ENCODE measurements around the gene VWA8.
"Not testable (repeated sequence)": the region's sequence is repeated elsewhere in the genome, so short reads cannot be mapped to it uniquely, and the experiment has no call there.

Gene VWA8

DNA sequence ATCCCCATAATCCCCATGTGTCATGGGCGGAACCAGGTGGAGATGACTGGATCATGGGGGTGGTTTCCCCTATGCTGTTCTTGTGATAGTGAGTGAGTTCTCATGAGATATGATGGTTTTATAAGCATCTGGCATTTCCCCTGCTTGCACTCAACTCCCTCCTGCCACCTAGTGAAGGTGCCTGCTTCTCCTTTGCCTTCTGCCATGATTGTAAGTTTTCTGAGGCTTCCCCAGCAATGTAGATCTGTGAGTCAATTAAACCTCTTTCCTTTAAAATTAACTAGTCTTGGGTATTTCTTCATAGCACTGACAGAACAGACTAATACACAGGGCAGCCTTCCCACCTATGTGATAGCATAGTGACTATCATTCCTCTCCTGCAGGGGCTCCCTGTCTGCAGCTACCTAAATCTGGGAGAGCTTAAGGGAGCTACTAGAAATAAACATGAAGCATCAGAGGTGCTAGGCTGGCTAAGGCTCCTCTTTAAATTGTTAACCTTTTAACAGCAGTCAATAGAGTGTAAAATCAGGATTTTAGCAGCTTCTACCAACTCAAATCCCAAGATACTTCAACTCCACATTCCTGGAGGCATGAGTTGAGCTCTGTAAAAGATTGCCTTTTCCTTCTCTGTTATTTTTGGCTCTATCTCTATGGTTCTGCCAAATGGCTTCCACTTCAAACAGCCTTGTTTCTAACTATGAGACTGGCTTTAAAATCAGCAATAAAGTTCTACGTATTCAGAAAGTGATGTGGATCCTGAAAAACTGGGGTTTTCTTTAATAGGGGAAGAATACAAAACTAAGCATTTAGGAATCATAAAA is 112.3 kb downstream of the VWA8 start:
- DNase-seq: no peak

DNA sequence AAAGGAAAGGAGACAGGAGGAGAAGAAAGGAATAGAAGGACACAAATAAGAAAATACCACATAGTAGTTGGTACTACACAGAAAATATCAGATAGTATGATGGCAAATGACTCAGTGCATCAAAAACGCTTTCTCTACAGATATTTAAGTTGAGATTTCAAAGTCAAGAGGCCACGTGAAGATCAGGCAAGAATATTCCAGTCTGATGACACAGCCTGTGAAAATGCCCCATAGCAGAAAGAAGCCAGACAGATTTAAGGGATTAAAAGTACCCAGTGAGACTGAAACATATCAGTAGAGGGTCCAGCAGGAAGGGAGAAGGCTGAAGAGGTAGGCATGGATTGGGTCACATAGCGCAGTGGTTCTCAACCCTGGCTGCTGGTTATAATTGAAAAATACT is 113.7 kb downstream of the VWA8 start:
- DNase-seq: no peak

DNA sequence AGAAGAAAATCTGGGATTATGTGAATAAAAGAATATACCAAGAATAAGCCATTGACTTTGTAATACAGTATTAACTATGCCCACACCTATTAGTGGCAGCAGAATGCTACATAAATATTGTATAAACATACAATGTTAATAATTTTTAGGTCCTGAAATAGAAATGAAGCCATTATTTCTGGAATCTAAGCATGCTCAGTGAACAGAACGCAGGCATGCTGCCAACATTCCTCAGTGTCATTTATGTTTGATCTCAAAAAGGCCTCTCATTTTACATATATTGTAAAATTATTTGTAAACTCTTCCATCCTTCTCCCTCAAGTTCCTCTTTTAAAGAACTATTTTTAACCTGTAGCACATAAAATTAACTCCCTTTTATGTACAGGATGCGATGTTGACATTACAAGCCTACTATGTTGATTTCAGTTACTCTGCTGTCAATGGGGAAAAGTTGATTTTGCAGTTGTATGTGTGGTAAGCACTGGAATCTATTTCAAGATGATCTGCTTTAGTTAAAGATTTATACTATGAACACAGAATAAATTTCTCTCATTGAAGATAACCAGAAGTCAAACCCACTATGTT is 118.8 kb downstream of the VWA8 start:
- DNase-seq: no peak

DNA sequence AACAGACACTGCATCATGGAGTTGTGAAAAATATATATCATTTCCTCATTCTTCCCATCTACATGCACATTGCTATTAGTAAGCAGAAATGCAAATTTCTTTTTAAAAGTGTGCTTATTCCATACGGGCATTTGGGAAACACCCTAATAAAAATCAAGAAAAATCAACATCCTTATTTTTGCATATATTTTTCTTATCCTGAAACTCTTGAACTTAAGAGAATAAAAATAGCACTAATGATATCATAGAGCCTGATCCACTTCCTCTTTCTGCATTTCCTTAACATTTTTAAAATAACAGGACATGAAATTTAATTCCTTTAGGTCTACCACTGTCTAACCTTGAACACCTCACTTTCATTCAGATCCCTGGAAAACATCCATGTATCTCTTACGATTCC is 123.3 kb downstream of the VWA8 start:
- no peak for DNase-seq

DNA sequence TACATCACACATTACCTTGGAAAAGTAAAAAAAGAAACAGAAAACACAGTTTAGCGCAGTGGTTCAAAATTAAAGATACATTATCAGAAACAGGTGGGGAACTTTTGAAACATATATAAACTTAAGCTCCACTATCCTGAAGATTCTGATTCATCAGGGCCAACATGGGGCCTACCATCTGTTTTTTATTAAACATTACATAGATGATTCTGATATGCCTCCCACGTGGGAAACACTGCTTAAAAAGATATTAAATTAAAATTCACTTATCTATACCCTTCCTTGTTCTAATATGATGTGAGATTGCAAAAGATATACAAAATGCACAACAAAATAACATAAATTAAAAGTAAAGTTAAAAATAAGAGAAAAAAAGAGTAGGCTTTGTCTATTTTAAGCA is 125.0 kb downstream of the VWA8 start:
- DNase-seq: no peak

DNA sequence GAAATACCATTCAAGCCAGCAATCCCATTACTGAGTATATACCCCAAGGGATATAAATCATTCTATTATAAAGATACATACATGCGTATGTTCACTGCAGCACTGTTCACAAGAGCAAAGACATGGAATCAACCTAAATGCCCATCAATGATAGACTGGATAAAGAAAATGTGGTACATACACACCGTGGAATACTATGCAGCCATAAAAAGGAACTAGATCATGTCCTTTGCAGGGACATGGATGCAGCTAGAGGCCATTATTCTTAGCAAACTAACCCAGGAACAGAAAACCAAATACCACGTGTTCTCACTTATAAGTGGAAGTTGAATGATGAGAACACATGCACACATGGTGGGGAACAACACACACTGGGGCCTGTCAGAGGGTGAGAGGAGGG is 126.2 kb downstream of the VWA8 start:
- DNase-seq: not testable (repeated sequence)

DNA sequence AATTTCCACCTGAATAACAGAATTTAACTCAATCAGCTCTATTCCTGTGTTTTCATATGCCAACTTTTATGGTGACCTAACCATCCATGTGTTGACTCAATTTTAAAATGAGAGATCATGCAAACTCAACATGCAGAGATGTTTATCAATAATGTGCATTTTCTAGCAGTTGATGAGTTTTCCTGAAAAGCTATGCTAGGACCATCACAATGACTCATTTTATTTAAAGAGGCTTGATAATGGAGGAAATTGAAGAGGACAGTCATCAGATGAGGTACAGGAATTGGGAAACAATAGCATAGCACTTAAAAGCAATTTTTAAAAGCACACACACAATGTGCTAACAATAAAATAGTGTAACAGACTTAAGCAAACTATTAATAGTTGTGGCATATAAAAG is 127.1 kb downstream of the VWA8 start:
- no peak for DNase-seq

DNA sequence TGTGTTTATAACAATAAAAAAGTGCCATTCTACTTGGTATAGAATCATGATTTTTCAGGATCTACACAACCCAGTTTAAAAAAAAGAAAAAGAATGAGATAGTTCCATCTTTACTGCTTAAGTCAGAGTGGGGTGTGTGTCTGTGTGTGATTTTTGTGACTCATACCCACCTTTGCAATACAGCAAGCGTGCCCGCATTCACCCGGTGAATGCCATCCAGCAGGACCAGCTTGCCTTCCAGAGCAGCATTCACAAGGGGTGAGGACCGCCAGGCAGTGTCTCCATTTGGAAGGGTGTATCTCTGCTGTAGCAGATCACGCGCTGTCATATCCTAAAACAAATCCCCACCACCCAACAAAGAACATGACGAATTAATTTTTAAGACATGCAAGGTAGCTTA is 127.7 kb downstream of the VWA8 start:
- no peak for DNase-seq

DNA sequence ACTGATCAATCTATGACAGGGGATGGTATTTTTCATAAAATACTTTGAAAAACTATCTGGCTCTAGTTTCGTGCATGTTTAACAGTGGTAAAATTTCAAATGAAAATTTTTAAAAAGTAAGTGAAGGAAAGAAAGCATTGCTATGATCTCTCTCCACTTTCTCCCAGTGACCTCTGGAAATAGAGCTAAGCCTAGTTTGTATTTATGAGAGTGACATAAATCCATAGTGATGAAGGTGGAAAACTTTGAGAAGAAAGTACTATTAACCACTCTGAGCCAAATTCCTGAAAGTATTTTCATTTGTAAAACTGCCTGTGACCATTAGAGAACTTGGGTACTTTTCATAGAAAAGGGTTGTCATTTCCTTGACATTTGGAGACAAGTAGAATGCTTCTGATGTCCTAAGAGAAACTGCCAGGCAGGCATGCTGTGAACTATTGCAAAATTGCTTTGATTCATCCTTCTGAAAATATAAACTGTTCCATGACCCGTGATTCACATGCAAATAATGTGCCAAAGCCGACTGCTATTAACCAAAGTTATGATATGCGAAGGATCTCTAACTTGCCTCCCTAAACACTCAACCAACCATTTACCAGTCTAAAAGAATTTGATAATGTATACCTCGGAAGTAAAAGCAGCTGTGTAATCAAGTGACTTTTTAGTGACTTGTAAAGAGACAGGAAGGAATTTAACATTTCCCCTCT is 133.2 kb downstream of the VWA8 start:
- no peak for DNase-seq

DNA sequence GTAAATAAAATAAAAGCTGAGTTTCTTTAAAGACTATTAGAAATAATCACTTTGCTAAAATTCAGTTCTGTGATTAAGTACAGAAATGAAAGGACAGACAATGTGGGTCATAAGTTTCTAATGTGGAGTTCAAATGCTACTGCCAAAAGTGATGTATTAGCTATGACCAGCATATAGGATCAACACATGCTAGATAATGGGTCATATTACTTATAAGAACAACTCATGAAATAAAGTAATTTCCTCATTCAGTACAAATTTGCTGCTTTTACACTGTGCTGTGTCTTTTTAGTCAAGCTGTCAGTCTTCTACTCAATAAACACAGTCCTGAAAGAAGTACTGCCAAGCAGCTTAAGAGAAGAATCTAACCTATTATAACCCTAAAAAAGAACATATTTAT is 135.2 kb downstream of the VWA8 start:
- DNase-seq: no peak

DNA sequence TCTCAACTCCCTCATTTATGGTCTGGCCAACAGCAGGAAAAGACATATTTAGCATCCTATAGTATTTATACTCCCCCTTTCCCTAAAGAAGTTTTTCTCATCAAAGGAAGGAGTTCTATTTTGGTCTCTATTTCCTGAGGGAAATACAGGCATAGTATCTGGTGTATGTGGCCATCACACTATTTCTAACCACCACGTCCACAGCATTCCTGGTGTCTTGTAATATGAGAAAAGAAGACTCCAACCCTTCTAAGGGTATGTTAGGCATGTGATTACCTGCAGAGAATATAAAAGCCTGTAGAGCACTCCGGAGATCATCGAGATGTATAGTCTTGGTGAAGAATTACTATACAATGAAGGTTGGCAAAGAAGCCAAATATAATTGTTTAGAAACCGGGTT is 137.4 kb downstream of the VWA8 start:
- DNase-seq: no peak

DNA sequence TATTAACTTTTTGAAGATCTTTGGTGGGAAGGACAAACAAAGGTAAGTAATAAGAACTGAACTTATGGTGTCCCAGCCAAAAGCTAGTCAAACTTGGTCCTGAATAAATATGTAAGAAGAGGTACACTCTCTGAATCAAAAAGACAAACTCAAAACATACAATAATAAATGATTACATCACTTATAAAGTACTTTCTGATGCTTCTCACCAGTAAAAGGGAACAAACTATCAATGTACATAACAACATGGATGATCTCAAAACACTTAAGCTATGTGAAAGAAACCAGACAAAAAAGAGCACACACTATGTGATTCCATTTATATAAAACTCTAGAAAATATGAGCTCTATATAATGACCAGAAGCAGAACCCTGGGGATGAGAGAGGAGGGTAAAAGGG is 138.3 kb downstream of the VWA8 start:
- DNase-seq: no peak

DNA sequence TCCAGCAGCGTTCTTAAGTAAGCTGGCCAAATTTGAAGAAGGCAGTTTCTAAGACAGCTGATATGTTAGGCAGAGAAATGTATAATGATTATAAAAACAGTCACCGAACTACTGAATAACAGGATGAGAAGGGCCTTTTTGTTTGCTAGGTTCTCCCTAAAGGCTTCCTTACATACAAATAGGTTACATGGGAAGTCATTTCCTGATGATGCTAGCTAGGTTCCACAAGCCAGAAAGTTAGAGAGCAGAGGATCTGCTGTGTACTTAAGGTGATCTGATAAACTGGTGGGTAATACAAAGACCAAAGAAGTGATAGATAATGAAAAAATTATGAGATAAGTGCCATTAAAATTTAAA is 139.7 kb downstream of the VWA8 start:
- DNase-seq: no peak

DNA sequence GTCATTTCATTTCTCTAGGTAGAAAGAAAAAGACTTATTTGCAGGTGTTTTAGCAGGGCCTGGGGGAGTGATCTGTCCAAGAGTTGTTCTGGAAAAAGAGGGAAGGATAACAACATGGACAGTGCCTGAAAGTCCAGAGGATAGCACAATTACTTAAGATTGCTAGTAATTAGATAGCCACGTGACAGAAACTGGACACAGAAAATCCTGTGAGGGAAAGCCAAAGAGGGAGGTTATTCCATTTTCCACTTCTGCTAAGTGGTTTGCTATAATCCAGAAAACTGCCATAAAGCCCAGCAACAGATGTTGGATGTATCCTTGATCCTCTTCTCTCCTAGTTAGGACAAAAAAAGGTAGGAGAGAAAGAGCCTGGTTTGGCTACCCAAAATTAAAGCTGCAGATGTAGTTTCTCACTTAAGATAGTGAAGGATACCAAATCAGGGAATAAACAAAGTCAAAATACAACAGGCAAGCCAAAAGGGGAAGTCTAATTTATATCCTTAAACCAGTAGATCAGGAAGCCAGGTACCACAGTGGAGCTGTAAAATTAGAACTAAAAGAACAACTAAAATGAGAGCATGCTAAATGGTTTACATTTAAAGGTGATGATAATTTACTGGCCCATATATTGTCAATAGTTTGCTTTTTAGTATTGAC is 140.2 kb downstream of the VWA8 start:
- no peak for DNase-seq

DNA sequence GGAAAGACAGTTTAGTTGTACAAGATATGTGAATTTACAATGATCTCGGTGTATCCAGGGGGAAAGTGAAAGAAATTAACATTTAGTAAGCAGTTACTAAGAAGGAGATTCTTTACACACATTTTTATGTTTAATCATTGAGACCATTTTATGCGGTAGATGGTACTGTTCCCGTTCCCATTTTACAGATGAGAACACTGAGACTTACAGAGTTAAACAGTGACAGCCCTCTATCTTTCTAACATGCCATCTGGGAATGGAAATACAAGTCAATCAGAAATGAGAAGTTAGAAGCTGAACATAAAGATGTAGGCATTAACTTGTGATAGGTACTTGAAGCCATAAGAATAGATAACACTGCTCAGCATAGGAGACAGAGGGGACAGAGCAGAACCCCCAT is 144.9 kb downstream of the VWA8 start:
- no peak for DNase-seq

DNA sequence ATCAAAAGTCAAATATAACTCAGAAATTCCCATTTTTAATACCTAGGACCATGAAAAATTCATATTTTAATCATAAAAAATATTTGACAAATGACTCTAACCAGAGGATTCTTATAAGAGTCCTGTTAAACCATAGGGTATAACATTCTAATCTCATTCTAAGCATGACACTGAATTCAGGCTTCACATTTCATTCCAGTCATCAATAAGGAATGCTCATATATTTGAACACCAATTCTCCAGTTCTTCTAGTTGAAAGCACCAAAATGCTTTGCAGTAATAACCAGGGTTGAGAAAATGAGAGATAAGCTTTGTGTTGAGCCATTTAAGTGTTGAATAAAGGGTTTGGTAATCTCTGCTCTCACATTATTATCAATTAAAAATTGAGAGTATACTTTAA is 147.5 kb downstream of the VWA8 start:
- no peak for DNase-seq

DNA sequence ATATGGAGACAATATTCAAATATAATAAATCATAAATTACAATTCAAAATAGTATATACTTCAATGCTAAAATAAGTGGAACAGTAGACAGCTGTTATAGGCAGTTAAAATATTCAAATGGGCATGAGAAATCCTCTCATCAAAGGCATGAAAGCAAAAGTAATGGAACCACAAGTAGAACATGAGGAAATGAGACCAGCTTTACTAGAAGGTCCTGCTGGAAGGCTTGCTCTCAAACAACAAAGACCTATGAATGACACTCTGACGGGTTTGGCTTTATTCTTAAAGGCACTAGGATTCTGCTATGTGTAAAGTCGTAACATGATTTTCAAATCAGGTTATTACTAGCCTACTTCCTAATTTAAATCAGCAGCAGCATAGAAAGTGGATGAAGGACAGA is 148.1 kb downstream of the VWA8 start:
- DNase-seq: no peak

DNA sequence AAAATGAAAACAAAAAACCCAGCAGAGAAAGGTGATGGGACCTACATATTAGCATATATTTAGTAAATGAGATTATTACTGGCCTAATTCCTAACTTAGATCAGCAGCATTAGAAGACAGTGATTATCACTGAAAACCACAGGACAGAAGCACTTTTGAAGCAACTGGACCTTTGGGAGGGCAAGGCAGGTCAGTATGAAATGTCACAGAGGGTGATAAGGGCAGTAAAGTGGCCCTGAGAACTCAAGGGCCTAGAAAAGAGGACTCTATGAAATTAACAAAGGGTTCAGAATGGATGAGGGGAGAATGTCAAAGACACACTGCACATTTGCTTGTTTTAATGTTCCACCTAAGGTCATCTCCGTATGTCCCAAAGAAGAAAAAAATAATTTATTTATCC is 148.7 kb downstream of the VWA8 start:
- no peak for DNase-seq

DNA sequence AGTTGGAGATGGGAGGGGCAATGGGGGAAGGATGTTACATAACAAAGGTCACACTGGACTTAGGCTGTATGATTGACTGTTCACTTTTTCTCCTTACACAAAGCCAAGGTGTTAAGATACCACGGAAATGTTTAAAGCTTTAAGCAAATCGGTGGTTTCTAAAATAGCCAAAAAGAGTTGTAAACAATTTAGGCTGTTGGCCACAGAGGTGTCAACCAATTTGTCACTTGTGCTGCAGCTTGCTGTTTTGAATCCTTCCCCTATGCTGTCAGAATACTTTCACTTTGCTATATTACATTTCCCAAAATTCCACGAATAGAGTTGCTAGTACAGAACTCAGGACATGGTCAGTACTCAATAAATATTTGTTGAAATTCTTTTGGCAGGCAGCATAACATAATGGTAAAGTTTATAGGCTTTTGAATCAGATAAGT is 149.3 kb downstream of the VWA8 start:
- no peak for DNase-seq

DNA sequence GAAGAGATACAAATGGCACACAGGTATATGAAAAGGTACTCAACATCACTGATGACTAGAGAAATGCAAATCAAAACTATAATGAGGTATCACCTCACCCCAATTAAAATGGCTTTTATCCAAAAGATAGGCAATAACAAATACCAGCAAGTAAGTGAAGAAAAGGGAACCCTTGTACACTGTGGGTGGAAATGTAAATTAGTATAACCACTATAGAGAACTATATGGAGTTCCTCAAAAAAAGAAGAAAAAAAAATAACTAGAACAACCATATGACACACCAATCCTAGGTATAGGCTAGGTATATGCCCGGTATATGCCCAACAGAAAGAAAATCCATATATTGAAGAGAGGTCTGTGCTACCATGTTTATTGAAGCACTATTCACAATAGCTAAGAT is 150.9 kb downstream of the VWA8 start:
- DNase-seq: no peak

DNA sequence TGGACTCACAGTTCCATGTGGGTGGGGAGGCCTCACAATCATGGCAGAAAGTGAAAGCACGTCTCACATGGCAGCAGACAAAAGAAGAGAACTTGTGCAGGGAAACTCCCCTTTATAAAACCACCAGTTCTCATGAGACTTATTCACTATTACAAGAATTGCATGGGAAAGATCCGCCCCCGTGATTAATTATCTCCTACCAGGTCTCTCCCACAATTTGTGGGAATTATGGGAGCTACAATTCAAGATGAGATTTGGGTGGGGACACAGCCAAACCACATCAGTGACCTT is 157.5 kb downstream of the VWA8 start:
- not testable (repeated sequence) for DNase-seq

DNA sequence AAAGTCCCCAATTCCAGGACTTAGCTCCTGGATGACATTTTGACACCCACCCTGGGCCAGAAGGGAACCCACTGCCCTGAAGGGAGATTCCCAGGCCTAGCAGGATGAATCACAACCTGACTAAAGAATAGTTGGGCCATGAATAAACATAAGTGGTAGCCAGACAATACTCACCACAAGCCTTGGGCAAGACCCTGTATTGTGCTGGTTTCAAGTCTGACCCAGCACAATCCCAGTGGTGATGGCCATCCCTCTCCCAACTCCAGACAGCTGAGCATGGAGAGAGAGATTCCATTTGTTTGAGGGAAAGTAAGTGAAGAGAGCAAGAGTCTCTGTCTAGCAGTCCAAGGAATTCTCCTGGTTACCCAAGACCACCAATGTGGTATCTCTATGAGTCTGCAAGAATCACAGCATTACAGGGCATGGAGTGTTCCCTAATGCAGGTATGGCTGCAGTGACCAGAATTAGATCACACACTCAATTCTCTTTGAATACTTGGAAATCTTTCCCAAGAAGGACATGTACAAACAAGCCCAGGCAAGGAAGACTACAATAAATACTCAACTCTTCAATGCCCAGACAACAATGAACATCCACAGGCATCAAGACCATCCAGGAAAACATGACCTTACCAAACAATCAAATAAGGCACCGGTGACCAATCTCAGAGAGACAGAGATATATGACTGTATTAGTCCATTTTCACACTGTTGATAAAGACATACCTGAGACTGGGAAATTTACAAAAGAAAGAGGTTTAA is 158.0 kb downstream of the VWA8 start:
- no peak for DNase-seq

DNA sequence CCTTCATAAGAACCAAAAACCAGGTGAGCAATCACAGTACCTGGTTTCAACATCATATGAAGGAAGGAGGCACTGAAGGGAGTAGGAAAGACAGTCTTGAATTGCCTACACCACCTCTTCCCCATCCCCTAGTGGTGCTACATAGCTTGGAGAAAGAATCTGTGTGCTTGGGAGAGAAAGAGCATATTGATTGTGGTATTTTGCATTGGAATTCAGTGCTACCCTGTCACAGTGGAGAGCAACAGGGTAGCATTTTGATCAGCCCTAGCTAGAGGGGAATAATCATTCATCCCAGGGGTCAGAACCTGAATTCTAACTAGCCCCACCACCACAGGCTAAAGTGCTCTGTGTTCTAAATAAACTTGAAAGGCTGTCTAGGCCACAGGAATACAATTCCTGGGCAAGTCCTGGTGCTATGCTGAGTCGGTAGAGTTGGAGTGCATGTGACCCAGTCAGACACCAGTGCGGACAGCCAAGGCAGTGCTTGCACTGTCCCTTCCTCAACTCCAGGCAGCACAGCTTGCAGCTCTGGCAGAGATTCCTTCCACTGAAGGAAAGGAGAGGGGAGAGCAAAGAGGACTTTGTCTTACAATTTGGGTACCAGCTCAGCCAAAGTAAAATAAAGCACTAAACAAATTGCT is 158.7 kb downstream of the VWA8 start:
- DNase-seq: no peak
